Stomach smooth muscle (tissue), 2 donors: ENCODE results near the gene OR52M1.

Experiments
- H3K27ac ChIP-seq: one replicate; pipeline ENCODE4 v1.7.0; 2013; ENCODE audit warnings: mild to moderate bottlenecking, low read length, inconsistent platforms
- H3K27me3 ChIP-seq, 2 donors: one replicate each; pipeline ENCODE4 v1.7.0; 2013; ENCODE audit warnings: low read length in 2 of 2; ENCODE audit not compliant: insufficient read depth in 2 of 2, control insufficient read depth in 1 of 2
- H3K36me3 ChIP-seq, 2 donors: one replicate each; pipeline ENCODE4 v1.7.0; 2013; ENCODE audit warnings: low read length in 2 of 2; ENCODE audit not compliant: control insufficient read depth in 2 of 2, insufficient read depth in 2 of 2
- H3K4me1 ChIP-seq: one replicate; pipeline ENCODE4 v1.7.0; 2013; ENCODE audit warnings: low read length; ENCODE audit not compliant: control insufficient read depth, insufficient read depth
- H3K4me3 ChIP-seq, 2 donors: one replicate each; pipeline ENCODE4 v1.7.0; 2013; ENCODE audit warnings: low read length in 2 of 2
- H3K9ac ChIP-seq, 2 donors: one replicate each; pipeline ENCODE4 v1.7.0; 2013; ENCODE audit warnings: low read length in 2 of 2, mild to moderate bottlenecking in 1 of 2
- H3K9me3 ChIP-seq, 2 donors: one replicate each; pipeline ENCODE4 v1.7.0; 2013; ENCODE audit warnings: low read length in 2 of 2; ENCODE audit not compliant: control insufficient read depth in 2 of 2
- donor health status: healthy.
- donor health status: Pancreatic carcinoma.

The OR52M1 gene, protein sequence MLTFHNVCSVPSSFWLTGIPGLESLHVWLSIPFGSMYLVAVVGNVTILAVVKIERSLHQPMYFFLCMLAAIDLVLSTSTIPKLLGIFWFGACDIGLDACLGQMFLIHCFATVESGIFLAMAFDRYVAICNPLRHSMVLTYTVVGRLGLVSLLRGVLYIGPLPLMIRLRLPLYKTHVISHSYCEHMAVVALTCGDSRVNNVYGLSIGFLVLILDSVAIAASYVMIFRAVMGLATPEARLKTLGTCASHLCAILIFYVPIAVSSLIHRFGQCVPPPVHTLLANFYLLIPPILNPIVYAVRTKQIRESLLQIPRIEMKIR

GRCh38 chr11:4544891-4545290 lies at the start of gene OR52M1:
OR52M1 (plus strand) TSS chr11:4545191; CDS start chr11:4545191, 0 bp downstream.
- Histone ChIP-seq H3K9me3 (no peaks in the 10 kb centered on the region), H3K27me3 (no peaks in the 10 kb centered on the region), H3K27ac (no peak within 1 kb of the TSS), H3K36me3 (no peaks in the 10 kb centered on the region), H3K4me1 (no peaks in the 10 kb centered on the region), H3K4me3 (no peak within 1 kb of the TSS), H3K9ac (no peak within 1 kb of the TSS)

DNA sequence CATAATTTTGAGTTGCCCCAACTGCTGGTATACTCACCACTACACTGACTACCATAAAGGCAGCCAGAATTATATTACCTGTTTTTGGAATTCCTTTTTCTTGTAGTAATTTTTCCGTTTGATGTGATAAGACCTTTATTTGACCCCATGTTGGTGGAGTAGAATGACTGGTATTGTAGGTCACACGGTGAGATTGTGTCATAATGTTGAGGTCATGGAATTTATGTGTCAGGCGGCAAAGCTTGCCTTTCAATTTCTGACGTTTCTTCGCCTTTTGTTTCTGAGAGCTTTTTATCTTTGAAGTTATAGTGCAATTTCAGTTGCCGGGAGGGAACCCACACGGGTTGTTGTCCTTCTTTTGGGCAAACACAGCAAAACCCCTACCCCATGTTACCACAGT lies 49.5 kb upstream of the OR52M1 start:
- no peaks in the 10 kb centered on the region for H3K36me3 ChIP-seq
- H3K9me3 ChIP-seq: no peaks in the 10 kb centered on the region
- H3K4me3 ChIP-seq: no peak overlapping the region
- no peak overlapping the region for H3K27ac ChIP-seq
- H3K9ac ChIP-seq: no peak overlapping the region
- H3K4me1 ChIP-seq: no peaks in the 10 kb centered on the region
- no peaks in the 10 kb centered on the region for H3K27me3 ChIP-seq

- no peak overlapping the region for H3K9ac ChIP-seq
- H3K4me1 ChIP-seq: no peaks in the 10 kb centered on the region
- no peak overlapping the region for H3K4me3 ChIP-seq
- no peaks in the 10 kb centered on the region for H3K36me3 ChIP-seq
- H3K9me3 ChIP-seq: no peaks in the 10 kb centered on the region
- no peaks in the 10 kb centered on the region for H3K27me3 ChIP-seq
- no peak overlapping the region for H3K27ac ChIP-seq
Measured at GRCh38 chr11:4495986-4496385, 49.0 kb upstream of the OR52M1 start.

DNA sequence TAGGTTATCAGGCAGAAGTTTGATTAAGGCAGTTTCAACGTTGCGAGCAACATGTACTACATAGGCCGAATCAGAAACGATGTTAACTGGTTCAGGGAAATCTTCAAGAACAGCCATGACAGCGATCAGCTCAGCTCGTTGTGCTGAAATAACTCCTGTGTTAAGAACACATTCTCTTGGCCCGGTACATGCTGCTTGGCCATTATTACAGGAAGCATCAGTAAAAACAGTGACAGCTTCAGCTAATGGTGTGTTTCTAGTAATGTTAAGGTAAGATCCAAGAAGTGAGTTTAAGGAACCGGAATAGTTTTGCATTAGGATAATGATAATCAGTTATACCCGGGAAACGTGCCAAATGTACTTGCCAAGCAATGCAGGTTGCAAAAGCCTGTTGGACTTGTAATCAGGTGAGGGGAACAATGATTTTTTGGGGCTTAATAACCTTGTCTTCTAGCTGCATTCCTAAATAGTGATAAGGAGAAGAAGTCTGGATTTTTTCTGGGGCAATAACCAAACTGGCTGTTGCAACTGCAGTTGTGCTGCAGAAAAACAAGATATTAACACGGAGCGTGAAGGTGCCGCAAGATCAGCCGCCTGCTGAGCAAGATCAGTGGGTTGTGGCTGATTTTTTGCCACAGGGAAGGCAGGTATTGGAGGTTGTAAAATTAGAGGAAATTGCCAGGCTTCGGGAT lies 48.3 kb upstream of the OR52M1 start:
- no peak overlapping the region for H3K4me3 ChIP-seq
- H3K4me1 ChIP-seq: no peaks in the 10 kb centered on the region
- no peaks in the 10 kb centered on the region for H3K9me3 ChIP-seq
- H3K27ac ChIP-seq: no peak overlapping the region
- H3K9ac ChIP-seq: no peak overlapping the region
- no peaks in the 10 kb centered on the region for H3K36me3 ChIP-seq
- no peaks in the 10 kb centered on the region for H3K27me3 ChIP-seq

GRCh38 chr11:4508886-4509285 lies 36.1 kb upstream of the OR52M1 start:
- peaks cover 3% of the 10 kb centered on the region for H3K4me1 ChIP-seq
- H3K9me3 ChIP-seq: no peaks in the 10 kb centered on the region
- H3K4me3 ChIP-seq: no peak overlapping the region
- H3K27me3 ChIP-seq: peaks cover 0 to 2% of the 10 kb centered on the region in 2 donors
- no peak overlapping the region for H3K27ac ChIP-seq
- H3K36me3 ChIP-seq: no peaks in the 10 kb centered on the region
- no peak overlapping the region for H3K9ac ChIP-seq

GRCh38 chr11:4511282-4512245 lies 33.4 kb upstream of the OR52M1 start:
- H3K27me3 ChIP-seq: no peaks in the 10 kb centered on the region
- no peaks in the 10 kb centered on the region for H3K9me3 ChIP-seq
- H3K4me1 ChIP-seq: peaks cover 3% of the 10 kb centered on the region
- H3K36me3 ChIP-seq: no peaks in the 10 kb centered on the region
- no peak overlapping the region for H3K27ac ChIP-seq
- H3K9ac ChIP-seq: no peak overlapping the region
- no peak overlapping the region for H3K4me3 ChIP-seq

DNA sequence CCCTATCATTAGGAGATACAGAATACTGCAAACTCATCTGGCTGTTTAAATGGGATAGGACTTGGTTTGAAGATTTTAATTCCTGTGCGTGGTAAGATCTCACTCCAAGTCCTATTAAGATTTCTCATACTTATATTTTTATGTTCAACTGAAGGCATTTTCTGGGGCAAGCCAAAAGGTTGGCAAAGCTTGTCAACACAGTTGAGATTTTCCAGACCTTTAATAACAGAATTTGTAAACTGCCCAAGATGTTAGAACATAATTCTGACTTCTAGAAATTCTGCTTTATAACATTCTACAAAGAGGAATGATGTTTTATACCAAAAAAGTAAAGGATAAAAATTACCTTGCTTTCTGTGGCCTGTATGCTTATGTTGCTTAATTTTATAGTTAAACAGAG lies 30.8 kb upstream of the OR52M1 start:
- Histone ChIP-seq H3K4me1 (peaks cover 3% of the 10 kb centered on the region), H3K4me3 (no peak overlapping the region), H3K9ac (no peak overlapping the region), H3K27ac (no peak overlapping the region), H3K9me3 (no peaks in the 10 kb centered on the region), H3K36me3 (no peaks in the 10 kb centered on the region), H3K27me3 (no peaks in the 10 kb centered on the region)

DNA sequence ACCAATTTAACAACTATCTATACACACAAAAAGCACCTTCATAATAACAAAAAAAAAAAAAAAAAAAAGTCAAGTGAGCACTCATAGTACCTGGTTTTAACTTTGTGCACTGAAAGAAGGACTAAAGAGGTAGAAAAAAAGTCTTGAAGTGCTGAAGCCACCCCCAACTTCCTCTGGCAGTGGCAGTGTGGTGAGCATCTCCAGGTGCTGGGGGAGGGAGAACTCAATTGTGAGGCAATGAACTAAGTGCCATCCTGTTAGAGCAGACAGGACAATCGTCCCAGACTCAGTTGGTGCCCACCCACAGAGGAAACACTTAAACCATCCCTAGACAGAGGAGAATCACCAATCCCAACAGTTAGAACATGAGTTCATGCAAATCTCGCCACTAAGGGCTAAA lies 22.7 kb upstream of the OR52M1 start:
- H3K4me1 ChIP-seq: no peaks in the 10 kb centered on the region
- H3K4me3 ChIP-seq: no peak overlapping the region
- no peaks in the 10 kb centered on the region for H3K36me3 ChIP-seq
- no peaks in the 10 kb centered on the region for H3K27me3 ChIP-seq
- no peaks in the 10 kb centered on the region for H3K9me3 ChIP-seq
- no peak overlapping the region for H3K9ac ChIP-seq
- no peak overlapping the region for H3K27ac ChIP-seq

- Histone ChIP-seq H3K36me3 (no peaks in the 10 kb centered on the region), H3K4me3 (no peak overlapping the region), H3K9ac (no peak overlapping the region), H3K4me1 (no peaks in the 10 kb centered on the region), H3K9me3 (no peaks in the 10 kb centered on the region), H3K27ac (no peak overlapping the region), H3K27me3 (no peaks in the 10 kb centered on the region)
Measured at GRCh38 chr11:4522752-4523151, 22.2 kb upstream of the OR52M1 start.

GRCh38 chr11:4523666-4524065 lies 21.3 kb upstream of the OR52M1 start:
- Histone ChIP-seq H3K9me3 (no peaks in the 10 kb centered on the region), H3K27ac (no peak overlapping the region), H3K4me3 (no peak overlapping the region), H3K36me3 (no peaks in the 10 kb centered on the region), H3K9ac (no peak overlapping the region), H3K4me1 (no peaks in the 10 kb centered on the region), H3K27me3 (no peaks in the 10 kb centered on the region)
